ENCODE data around the gene PEX5. TPM values are rescaled to one million over a fixed set of nuclear protein-coding genes. Genes with fewer than 3 reads are reported as not detected.

Gene PEX5
- polyA plus RNA-seq, 1 donor (not counting 4 experiments of a cell fraction or from before 2014, with no cell fraction given), result 14.4 TPM

- H3K4me1 ChIP-seq (ENCODE audit: control insufficient read depth, extremely low read depth, insufficient read depth, low read length), result peaks cover 16% of the 10 kb centered on the region
- TF ChIP-seq CTCF (optimal IDR thresholded peaks at IDR 0.05 in 1 of 3, IDR thresholded peaks at IDR 0.05 in 1 of 3, conservative IDR thresholded peaks at IDR 0.05 in 1 of 3; ENCODE audit: extremely low read depth in 1 of 3, insufficient read depth in 2 of 3, low read length in 3 of 3), result no peak
- no peak for TF ChIP-seq EZH2 (IDR thresholded peaks at IDR 0.05; ENCODE audit: low read length)
- no peaks in the 10 kb centered on the region for H3K79me2 ChIP-seq (ENCODE audit: control insufficient read depth, insufficient read depth, low read length)
- H3K27me3 ChIP-seq (ENCODE audit: control insufficient read depth, extremely low read depth, insufficient read depth, low read length), result no peaks in the 10 kb centered on the region
- peaks cover 3% of the 10 kb centered on the region for H4K20me1 ChIP-seq (ENCODE audit: control insufficient read depth, extremely low read depth, insufficient read depth, low read length)
- no peak overlapping the region for H2AFZ ChIP-seq (ENCODE audit: control insufficient read depth, low read length)
- FAIRE-seq (no peak), DNase-seq (ENCODE audit: low read depth, low spot score) (no peak)
- dilution Hi-C loops (cut with MboI; ENCODE audit: extremely low pct_ligation_motif_present, low sequenced_read_pairs), result no loop called here
- H3K9me3 ChIP-seq (ENCODE audit: control insufficient read depth, low read depth, low read length), result no peaks in the 10 kb centered on the region
- H3K4me3 ChIP-seq (ENCODE audit: control insufficient read depth in 2 of 3, extremely low read depth in 1 of 3, insufficient read depth in 2 of 3, low read depth in 1 of 3, low read length in 3 of 3), result no peak overlapping the region
- no peak overlapping the region for H3K4me2 ChIP-seq (ENCODE audit: control insufficient read depth, extremely low read depth, insufficient read depth, low read depth, low read length)
- H3K36me3 ChIP-seq (ENCODE audit: control insufficient read depth in 2 of 2, extremely low read depth in 1 of 2, insufficient read depth in 2 of 2, low read length in 2 of 2), result peaks cover 0 to 7% of the 10 kb centered on the region in 2 experiments
- H3K27ac ChIP-seq (ENCODE audit: control insufficient read depth, insufficient read depth, low read length), result no peak overlapping the region
- no peak overlapping the region for H3K9ac ChIP-seq (ENCODE audit: control insufficient read depth, extremely low read depth, insufficient read depth, low read length)
- H3K9me1 ChIP-seq (ENCODE audit: control insufficient read depth, extremely low read depth, insufficient read depth, low read length), result no peaks in the 10 kb centered on the region
Measured at GRCh38 chr12:7156259-7157197, 33.0 kb upstream of the PEX5 start.

- Histone ChIP-seq H3K4me3 (ENCODE audit: control insufficient read depth in 2 of 3, extremely low read depth in 1 of 3, insufficient read depth in 2 of 3, low read depth in 1 of 3, low read length in 3 of 3) (no peak overlapping the region), H3K27me3 (ENCODE audit: control insufficient read depth, extremely low read depth, insufficient read depth, low read length) (peaks cover 2% of the 10 kb centered on the region), H3K9ac (ENCODE audit: control insufficient read depth, extremely low read depth, insufficient read depth, low read length) (no peak overlapping the region), H3K4me1 (ENCODE audit: control insufficient read depth, extremely low read depth, insufficient read depth, low read length) (peaks cover 16% of the 10 kb centered on the region), H3K79me2 (ENCODE audit: control insufficient read depth, insufficient read depth, low read length) (no peaks in the 10 kb centered on the region), H4K20me1 (ENCODE audit: control insufficient read depth, extremely low read depth, insufficient read depth, low read length) (peaks cover 3% of the 10 kb centered on the region), H3K9me3 (ENCODE audit: control insufficient read depth, low read depth, low read length) (no peaks in the 10 kb centered on the region), H2AFZ (ENCODE audit: control insufficient read depth, low read length) (no peak overlapping the region), H3K36me3 (ENCODE audit: control insufficient read depth in 2 of 2, extremely low read depth in 1 of 2, insufficient read depth in 2 of 2, low read length in 2 of 2) (peaks cover 0 to 7% of the 10 kb centered on the region in 2 experiments), H3K27ac (ENCODE audit: control insufficient read depth, insufficient read depth, low read length) (no peak overlapping the region), H3K4me2 (ENCODE audit: control insufficient read depth, extremely low read depth, insufficient read depth, low read depth, low read length) (no peak overlapping the region), H3K9me1 (ENCODE audit: control insufficient read depth, extremely low read depth, insufficient read depth, low read length) (no peaks in the 10 kb centered on the region)
- dilution Hi-C loops (cut with MboI; ENCODE audit: extremely low pct_ligation_motif_present, low sequenced_read_pairs), result no loop called here
- no peak for DNase-seq (ENCODE audit: low read depth, low spot score)
- FAIRE-seq, result no peak
- no peak for TF ChIP-seq EZH2 (IDR thresholded peaks at IDR 0.05; ENCODE audit: low read length)
- no peak for TF ChIP-seq CTCF (optimal IDR thresholded peaks at IDR 0.05 in 1 of 3, IDR thresholded peaks at IDR 0.05 in 1 of 3, conservative IDR thresholded peaks at IDR 0.05 in 1 of 3; ENCODE audit: extremely low read depth in 1 of 3, insufficient read depth in 2 of 3, low read length in 3 of 3)
Measured at GRCh38 chr12:7157391-7157790, 32.1 kb upstream of the PEX5 start.

All from keratinocyte (primary cell).